ENCODE results near the gene NEURL1B.

GRCh38 chr5:172616730-172617129 lies 24.3 kb upstream of the NEURL1B start:
- TF ChIP-seq CTCF (IDR thresholded peaks at IDR 0.05; ENCODE audit: low read depth, low read length, missing input control) = no peak
- TF ChIP-seq, protein P1, sequence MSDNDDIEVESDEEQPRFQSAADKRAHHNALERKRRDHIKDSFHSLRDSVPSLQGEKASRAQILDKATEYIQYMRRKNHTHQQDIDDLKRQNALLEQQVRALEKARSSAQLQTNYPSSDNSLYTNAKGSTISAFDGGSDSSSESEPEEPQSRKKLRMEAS (IDR thresholded peaks at IDR 0.05) = no peak
- no peak for TF ChIP-seq ATF3 (IDR thresholded peaks at IDR 0.05)
- peak; percentile 15 to 36 for TF ChIP-seq RXRA (IDR thresholded peaks at IDR 0.05)
- no peak for TF ChIP-seq RAD21 (IDR thresholded peaks at IDR 0.05)
- TF ChIP-seq, protein P2, sequence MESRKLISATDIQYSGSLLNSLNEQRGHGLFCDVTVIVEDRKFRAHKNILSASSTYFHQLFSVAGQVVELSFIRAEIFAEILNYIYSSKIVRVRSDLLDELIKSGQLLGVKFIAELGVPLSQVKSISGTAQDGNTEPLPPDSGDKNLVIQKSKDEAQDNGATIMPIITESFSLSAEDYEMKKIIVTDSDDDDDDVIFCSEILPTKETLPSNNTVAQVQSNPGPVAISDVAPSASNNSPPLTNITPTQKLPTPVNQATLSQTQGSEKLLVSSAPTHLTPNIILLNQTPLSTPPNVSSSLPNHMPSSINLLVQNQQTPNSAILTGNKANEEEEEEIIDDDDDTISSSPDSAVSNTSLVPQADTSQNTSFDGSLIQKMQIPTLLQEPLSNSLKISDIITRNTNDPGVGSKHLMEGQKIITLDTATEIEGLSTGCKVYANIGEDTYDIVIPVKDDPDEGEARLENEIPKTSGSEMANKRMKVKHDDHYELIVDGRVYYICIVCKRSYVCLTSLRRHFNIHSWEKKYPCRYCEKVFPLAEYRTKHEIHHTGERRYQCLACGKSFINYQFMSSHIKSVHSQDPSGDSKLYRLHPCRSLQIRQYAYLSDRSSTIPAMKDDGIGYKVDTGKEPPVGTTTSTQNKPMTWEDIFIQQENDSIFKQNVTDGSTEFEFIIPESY (IDR thresholded peaks at IDR 0.05) = no peak
- no peak for TF ChIP-seq HNF4A (conservative IDR thresholded peaks at IDR 0.05)
- no peak for TF ChIP-seq JUND (IDR thresholded peaks at IDR 0.05)
- TF ChIP-seq YY1 (IDR thresholded peaks at IDR 0.05) = no peak
- TF ChIP-seq GABPA (IDR thresholded peaks at IDR 0.05 in 1 of 2, conservative IDR thresholded peaks at IDR 0.05 in 1 of 2) = no peak
- peak; percentile 10 for TF ChIP-seq SP1 (IDR thresholded peaks at IDR 0.05)
- no peak for TF ChIP-seq TAF1 (conservative IDR thresholded peaks at IDR 0.05)
- no peak for TF ChIP-seq HNF4G (IDR thresholded peaks at IDR 0.05)
- no peak for TF ChIP-seq EGR1 (IDR thresholded peaks at IDR 0.05; ENCODE audit: low read depth in 2 of 2)
